Stimulated activated naive B cell treated with anti-CD40 and anti-IgM and Interleukin-4, amounts not matched to agents 10 μg/mL and 1 μg/mL and 100 μg/mL, for 72 hours (primary cell): Measurements from ENCODE around the gene OMA1.
A peak's percentile ranks its signal among the peaks of the same experiment; 100 is the strongest.
"Not testable (repeated sequence)": the region's sequence is repeated elsewhere in the genome, so short reads cannot be mapped to it uniquely, and the experiment has no call there.

Source experiments
- ATAC-seq, 2 donors: fragments of 150-1000 bp; cut with Tn5 transposase; replicated peaks; 2 replicates each; pipeline ENCODE4 v1.10.0; 2021; ENCODE audit warnings: moderate library complexity in 1 of 2
- DNase-seq: peaks from one replicate; pipeline ENCODE4 v3.0.0; 2021
- H3K27ac Mint-ChIP-seq: one replicate; pipeline ENCODE4 v1.8.0; 2022; ENCODE audit warnings: mild to moderate bottlenecking, mixed read lengths
- H3K27me3 Mint-ChIP-seq, 2 donors: one replicate each; pipeline ENCODE4 v1.8.0; 2022; ENCODE audit warnings: mixed read lengths in 2 of 2
- H3K36me3 Mint-ChIP-seq, 2 donors: one replicate each; pipeline ENCODE4 v1.8.0; 2022; ENCODE audit warnings: mixed read lengths in 2 of 2, mild to moderate bottlenecking in 1 of 2
- H3K4me1 Mint-ChIP-seq, 2 donors: one replicate each; pipeline ENCODE4 v1.8.0; 2022; ENCODE audit warnings: mixed read lengths in 2 of 2, mild to moderate bottlenecking in 1 of 2
- H3K4me3 Mint-ChIP-seq, 2 donors: one replicate each; pipeline ENCODE4 v1.8.0; 2022; ENCODE audit warnings: mild to moderate bottlenecking in 2 of 2, mixed read lengths in 2 of 2, moderate library complexity in 1 of 2
- H3K9me3 Mint-ChIP-seq, 2 donors: one replicate each; pipeline ENCODE4 v1.8.0; 2022; ENCODE audit warnings: mixed read lengths in 2 of 2, mild to moderate bottlenecking in 1 of 2

The OMA1 gene

GRCh38 chr1:58528518-58528917 lies 18.0 kb downstream of the OMA1 start:
- Mint-ChIP-seq H3K9me3 (no peaks in the 10 kb centered on the region), H3K4me3 (no peak overlapping the region), H3K4me1 (peaks cover 2 to 6% of the 10 kb centered on the region in 2 donors), H3K36me3 (peaks cover 6 to 8% of the 10 kb centered on the region in 2 donors), H3K27ac (no peak overlapping the region), H3K27me3 (no peaks in the 10 kb centered on the region)
- no peak for DNase-seq
- no peak for ATAC-seq

- Mint-ChIP-seq H3K27ac (no peak overlapping the region), H3K4me1 (no peaks in the 10 kb centered on the region), H3K4me3 (no peak overlapping the region), H3K9me3 (no peaks in the 10 kb centered on the region), H3K27me3 (no peaks in the 10 kb centered on the region), H3K36me3 (peaks cover 19 to 27% of the 10 kb centered on the region in 2 donors)
- DNase-seq = no peak
- no peak for ATAC-seq
These were observed 22.1 kb downstream of the OMA1 start for GRCh38 chr1:58524353-58524945.

- Mint-ChIP-seq H3K4me1 (peaks cover 4 to 6% of the 10 kb centered on the region in 2 donors), H3K9me3 (peaks cover 2 to 6% of the 10 kb centered on the region in 2 donors), H3K27ac (peak overlapping the region; percentile 7), H3K36me3 (peaks cover 21 to 36% of the 10 kb centered on the region in 2 donors), H3K4me3 (no peak overlapping the region), H3K27me3 (no peaks in the 10 kb centered on the region)
- DNase-seq = no peak
- peak in 1 of 2 donors; percentile 48 for ATAC-seq
These were observed 30.6 kb downstream of the OMA1 start for GRCh38 chr1:58515794-58516401.

- Mint-ChIP-seq H3K4me3 (no peak overlapping the region), H3K36me3 (peaks cover 21 to 43% of the 10 kb centered on the region in 2 donors), H3K27me3 (no peaks in the 10 kb centered on the region), H3K9me3 (peaks cover 2 to 6% of the 10 kb centered on the region in 2 donors), H3K4me1 (peaks cover 4 to 16% of the 10 kb centered on the region in 2 donors), H3K27ac (no peak overlapping the region)
- no peak for DNase-seq
- ATAC-seq = no peak
These were observed 32.6 kb downstream of the OMA1 start for GRCh38 chr1:58513956-58514355.

GRCh38 chr1:58508629-58509028 lies 37.9 kb downstream of the OMA1 start:
- DNase-seq = no peak
- Mint-ChIP-seq H3K4me3 (no peak overlapping the region), H3K4me1 (peaks cover 7 to 10% of the 10 kb centered on the region in 2 donors), H3K27me3 (no peaks in the 10 kb centered on the region), H3K9me3 (peaks cover 2 to 6% of the 10 kb centered on the region in 2 donors), H3K36me3 (peaks cover 33 to 66% of the 10 kb centered on the region in 2 donors), H3K27ac (no peak overlapping the region)
- no peak for ATAC-seq

- no peak for DNase-seq
- ATAC-seq = no peak
- H3K27me3 Mint-ChIP-seq = no peaks in the 10 kb centered on the region
- no peak overlapping the region for H3K27ac Mint-ChIP-seq
- no peak overlapping the region for H3K4me3 Mint-ChIP-seq
- H3K9me3 Mint-ChIP-seq = no peaks in the 10 kb centered on the region
- peaks cover 23 to 47% of the 10 kb centered on the region in 2 donors for H3K36me3 Mint-ChIP-seq
- peaks cover 12 to 14% of the 10 kb centered on the region in 2 donors for H3K4me1 Mint-ChIP-seq
These were observed 41.2 kb downstream of the OMA1 start for GRCh38 chr1:58505286-58505685.

GRCh38 chr1:58502519-58502918 lies 44.0 kb downstream of the OMA1 start:
- no peaks in the 10 kb centered on the region for H3K9me3 Mint-ChIP-seq
- ATAC-seq (peak; percentile 54 to 78), DNase-seq (no peak)
- H3K27me3 Mint-ChIP-seq = no peaks in the 10 kb centered on the region
- peaks cover 18 to 20% of the 10 kb centered on the region in 2 donors for H3K4me1 Mint-ChIP-seq
- peaks cover 12 to 25% of the 10 kb centered on the region in 2 donors for H3K36me3 Mint-ChIP-seq
- no peak overlapping the region for H3K4me3 Mint-ChIP-seq
- no peak overlapping the region for H3K27ac Mint-ChIP-seq

- Mint-ChIP-seq H3K4me1 (peaks cover 30 to 39% of the 10 kb centered on the region in 2 donors), H3K27ac (no peak overlapping the region), H3K36me3 (peaks cover 17 to 27% of the 10 kb centered on the region in 2 donors), H3K9me3 (no peaks in the 10 kb centered on the region), H3K4me3 (peak overlapping the region in 1 of 2 donors; percentile 45), H3K27me3 (no peaks in the 10 kb centered on the region)
- DNase-seq = no peak
- ATAC-seq = no peak
These were observed 46.5 kb downstream of the OMA1 start for GRCh38 chr1:58500043-58500442.

- H3K4me3 Mint-ChIP-seq = peak overlapping the region; percentile 46 to 60
- no peak for DNase-seq
- H3K36me3 Mint-ChIP-seq = peaks cover 14 to 19% of the 10 kb centered on the region in 2 donors
- peaks cover 25 to 39% of the 10 kb centered on the region in 2 donors for H3K4me1 Mint-ChIP-seq
- no peaks in the 10 kb centered on the region for H3K9me3 Mint-ChIP-seq
- no peaks in the 10 kb centered on the region for H3K27me3 Mint-ChIP-seq
- ATAC-seq = peak; percentile 21 to 42
- peak overlapping the region; percentile 77 for H3K27ac Mint-ChIP-seq
These were observed 49.0 kb downstream of the OMA1 start for GRCh38 chr1:58497499-58497898.

- Mint-ChIP-seq H3K36me3 (peaks cover 21 to 22% of the 10 kb centered on the region in 2 donors), H3K4me3 (peak overlapping the region; percentile 26 to 40), H3K27ac (peak overlapping the region; percentile 62), H3K4me1 (peaks cover 19 to 41% of the 10 kb centered on the region in 2 donors), H3K9me3 (peaks cover 0 to 3% of the 10 kb centered on the region in 2 donors), H3K27me3 (no peaks in the 10 kb centered on the region)
- ATAC-seq = peak; percentile 44 to 55
- no peak for DNase-seq
These were observed 50.5 kb downstream of the OMA1 start for GRCh38 chr1:58496042-58496441.

- H3K4me3 Mint-ChIP-seq, H3K9me3 Mint-ChIP-seq, H3K27me3 Mint-ChIP-seq, ATAC-seq, H3K27ac Mint-ChIP-seq, DNase-seq: not testable (repeated sequence)
- peaks cover 33 to 46% of the 10 kb centered on the region in 2 donors for H3K36me3 Mint-ChIP-seq
- peaks cover 6 to 16% of the 10 kb centered on the region in 2 donors for H3K4me1 Mint-ChIP-seq
These were observed 57.6 kb downstream of the OMA1 start for GRCh38 chr1:58488914-58489313.

- H3K36me3 Mint-ChIP-seq = peaks cover 37 to 51% of the 10 kb centered on the region in 2 donors
- no peaks in the 10 kb centered on the region for H3K27me3 Mint-ChIP-seq
- H3K4me1 Mint-ChIP-seq = peaks cover 6 to 11% of the 10 kb centered on the region in 2 donors
- H3K4me3 Mint-ChIP-seq = no peak overlapping the region
- peak; percentile 23 to 25 for ATAC-seq
- no peaks in the 10 kb centered on the region for H3K9me3 Mint-ChIP-seq
- H3K27ac Mint-ChIP-seq = no peak overlapping the region
- no peak for DNase-seq
These were observed 59.5 kb downstream of the OMA1 start for GRCh38 chr1:58487002-58487401.

GRCh38 chr1:58481962-58482361 lies 64.6 kb downstream of the OMA1 start:
- H3K9me3 Mint-ChIP-seq = peaks cover 0 to 3% of the 10 kb centered on the region in 2 donors
- H3K36me3 Mint-ChIP-seq = peaks cover 39 to 57% of the 10 kb centered on the region in 2 donors
- H3K27me3 Mint-ChIP-seq = no peaks in the 10 kb centered on the region
- H3K4me1 Mint-ChIP-seq = peaks cover 5 to 7% of the 10 kb centered on the region in 2 donors
- DNase-seq (no peak), ATAC-seq (no peak)
- no peak overlapping the region for H3K27ac Mint-ChIP-seq
- no peak overlapping the region for H3K4me3 Mint-ChIP-seq

- Mint-ChIP-seq H3K4me3 (no peak overlapping the region), H3K9me3 (peaks cover 0 to 3% of the 10 kb centered on the region in 2 donors), H3K4me1 (no peaks in the 10 kb centered on the region), H3K36me3 (peaks cover 37 to 49% of the 10 kb centered on the region in 2 donors), H3K27ac (no peak overlapping the region), H3K27me3 (no peaks in the 10 kb centered on the region)
- ATAC-seq (no peak), DNase-seq (no peak)
These were observed 66.3 kb downstream of the OMA1 start for GRCh38 chr1:58480191-58480590.

GRCh38 chr1:58477390-58477789 lies 69.1 kb downstream of the OMA1 start:
- peaks cover 24 to 39% of the 10 kb centered on the region in 2 donors for H3K36me3 Mint-ChIP-seq
- no peak for ATAC-seq

More at GRCh38 chr1:58477390-58477789, 69.1 kb downstream of the OMA1 start:
- Mint-ChIP-seq H3K4me1 (no peaks in the 10 kb centered on the region), H3K9me3 (peaks cover 0 to 3% of the 10 kb centered on the region in 2 donors), H3K4me3 (no peak overlapping the region), H3K27me3 (no peaks in the 10 kb centered on the region), H3K27ac (no peak overlapping the region)
- no peak for DNase-seq
